Measurements from ENCODE around the gene ZBP1. TPM values are rescaled to one million over a fixed set of nuclear protein-coding genes. Genes with fewer than 3 reads are reported as not detected.

Gene ZBP1
- total RNA-seq, 1 donor from 2014 or later: not detected

DNA sequence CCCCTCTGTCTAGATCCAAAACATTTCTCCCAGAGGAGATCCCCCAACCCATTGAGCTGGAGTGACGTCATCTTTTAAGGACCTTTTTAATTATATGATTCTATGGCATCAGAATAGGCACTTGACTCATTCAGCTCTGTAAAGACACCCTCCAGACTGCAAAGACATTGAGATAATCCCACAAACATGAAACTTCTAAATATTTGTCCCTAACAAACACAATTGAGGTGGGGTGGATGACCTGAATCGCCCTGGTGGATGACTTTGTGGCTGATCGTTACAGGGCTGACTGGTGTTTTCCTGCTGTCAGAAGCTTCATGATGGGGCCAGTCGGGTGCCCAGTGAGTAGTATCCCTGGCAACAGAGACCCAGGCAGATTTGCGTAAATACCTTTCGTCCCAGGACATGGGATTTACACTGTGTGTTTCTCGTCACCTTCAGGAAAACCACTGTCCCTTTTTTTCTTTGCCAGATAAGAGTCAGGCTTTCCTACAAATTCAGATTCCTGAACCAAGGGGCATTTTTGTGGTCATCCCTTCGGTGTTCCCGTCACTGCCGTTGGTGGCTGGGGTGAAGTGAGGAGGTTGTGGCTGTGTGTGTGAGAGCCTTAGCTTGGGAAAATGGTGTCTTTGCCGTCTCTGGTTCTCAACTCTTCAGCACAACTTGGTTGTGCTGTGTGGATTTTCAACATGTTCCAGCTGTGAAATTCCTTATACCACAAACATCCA, 64.6 kb downstream of the ZBP1 start:
- H3K27me3 Mint-ChIP-seq: peaks cover 48% of the 10 kb centered on the region
- TF ChIP-seq, protein P1, sequence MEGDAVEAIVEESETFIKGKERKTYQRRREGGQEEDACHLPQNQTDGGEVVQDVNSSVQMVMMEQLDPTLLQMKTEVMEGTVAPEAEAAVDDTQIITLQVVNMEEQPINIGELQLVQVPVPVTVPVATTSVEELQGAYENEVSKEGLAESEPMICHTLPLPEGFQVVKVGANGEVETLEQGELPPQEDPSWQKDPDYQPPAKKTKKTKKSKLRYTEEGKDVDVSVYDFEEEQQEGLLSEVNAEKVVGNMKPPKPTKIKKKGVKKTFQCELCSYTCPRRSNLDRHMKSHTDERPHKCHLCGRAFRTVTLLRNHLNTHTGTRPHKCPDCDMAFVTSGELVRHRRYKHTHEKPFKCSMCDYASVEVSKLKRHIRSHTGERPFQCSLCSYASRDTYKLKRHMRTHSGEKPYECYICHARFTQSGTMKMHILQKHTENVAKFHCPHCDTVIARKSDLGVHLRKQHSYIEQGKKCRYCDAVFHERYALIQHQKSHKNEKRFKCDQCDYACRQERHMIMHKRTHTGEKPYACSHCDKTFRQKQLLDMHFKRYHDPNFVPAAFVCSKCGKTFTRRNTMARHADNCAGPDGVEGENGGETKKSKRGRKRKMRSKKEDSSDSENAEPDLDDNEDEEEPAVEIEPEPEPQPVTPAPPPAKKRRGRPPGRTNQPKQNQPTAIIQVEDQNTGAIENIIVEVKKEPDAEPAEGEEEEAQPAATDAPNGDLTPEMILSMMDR (IDR thresholded peaks at IDR 0.05; ENCODE audit: unreplicated experiment): no peak
- H3K9me3 Mint-ChIP-seq (ENCODE audit: low read depth): no peaks in the 10 kb centered on the region
- no peak overlapping the region for H3K4me3 Mint-ChIP-seq (ENCODE audit: low read depth)
- no peaks in the 10 kb centered on the region for H3K36me3 Mint-ChIP-seq (ENCODE audit: insufficient read depth)
- H3K4me1 Mint-ChIP-seq (ENCODE audit: low read depth): peaks cover 6% of the 10 kb centered on the region
- no peak for DNase-seq (ENCODE audit: low spot score, unreplicated experiment)
- H3K27ac Mint-ChIP-seq: no peak overlapping the region

Other genes with a start within 250 kb of the ZBP1 start
- 21.0 and 24.1 TPM in 2 replicates for gene RBM38, start 229.0 kb downstream of the ZBP1 start, total RNA-seq
- not detected in 2 replicates for gene CTCFL, start 95.3 kb downstream of the ZBP1 start, total RNA-seq
- not detected in 2 replicates for gene PCK1, start 59.3 kb downstream of the ZBP1 start, total RNA-seq
- gene PMEPA1, start 89.6 kb upstream of the ZBP1 start, total RNA-seq: 9.1 and 9.2 TPM in 2 replicates

All from progenitor cell of endocrine pancreas (in vitro differentiated cells).